A673 (cell line): Measurements from ENCODE around the gene YPEL2. TPM values are rescaled to one million over a fixed set of nuclear protein-coding genes. Genes with fewer than 3 reads are reported as not detected.

Source experiments
- BruUV-seq: library from RNA; stranded (reverse); fragments of 400-500 nt; replicated peaks from 2 replicates; lab custom pipeline; 2021; lab: Mats Ljungman, UMichigan
- CTCF ChIA-PET: fragments of 300-600 bp; sonication (Branson Sonifier 250); formaldehyde crosslinking; loops from one replicate; lab custom pipeline; 2022; ENCODE audit warnings: antibody characterized with exemption; lab: Charles Lee
- POLR2A ChIA-PET: fragments of 300-600 bp; sonication (Branson Sonifier 250); formaldehyde crosslinking; loops from one replicate; lab custom pipeline; 2022; ENCODE audit warnings: antibody characterized with exemption; ENCODE audit not compliant: low non-redundant PET; lab: Charles Lee
- DNase-seq: peaks from one replicate; pipeline ENCODE4 v3.0.0-alpha.2; 2015; ENCODE audit warnings: low spot score
- H3K27ac ChIP-seq: fragments of 200-600 bp; sonication (generic); 2 replicates; pipeline ENCODE4 v1.5.1; 2016; ENCODE audit warnings: mixed run types, low read depth, mild to moderate bottlenecking, mixed read lengths, antibody characterized with exemption, low read length; ENCODE audit not compliant: poor library complexity, severe bottlenecking
- H3K27me3 ChIP-seq: fragments of 200-600 bp; sonication (generic); replicated peaks from 2 replicates; pipeline ENCODE4 v1.6.1; 2017; ENCODE audit warnings: mixed run types, low read depth, mild to moderate bottlenecking, mixed read lengths, antibody characterized with exemption, low read length; ENCODE audit not compliant: insufficient read depth, poor library complexity
- H3K36me3 ChIP-seq: fragments of 200-600 bp; sonication (generic); 2 replicates; pipeline ENCODE4 v1.6.1; 2016; ENCODE audit warnings: mixed run types, mild to moderate bottlenecking, mixed read lengths, antibody characterized with exemption, low read length; ENCODE audit not compliant: insufficient read depth, poor library complexity, severe bottlenecking
- H3K4me1 ChIP-seq: fragments of 200-600 bp; sonication (generic); 2 replicates; pipeline ENCODE4 v1.6.1; 2017; ENCODE audit warnings: mixed run types, mild to moderate bottlenecking, mixed read lengths, antibody characterized with exemption, low read length; ENCODE audit not compliant: insufficient read depth, poor library complexity, severe bottlenecking
- H3K4me3 ChIP-seq: fragments of 200-600 bp; sonication (generic); 2 replicates; pipeline ENCODE4 v1.5.1; 2016; ENCODE audit warnings: low read depth, mixed run types, mild to moderate bottlenecking, mixed read lengths, low read length; ENCODE audit not compliant: poor library complexity, severe bottlenecking
- H3K9me3 ChIP-seq: fragments of 200-600 bp; sonication (generic); 2 replicates; pipeline ENCODE4 v1.6.1; 2016; ENCODE audit warnings: mixed run types, low read depth, mild to moderate bottlenecking, mixed read lengths, antibody characterized with exemption, low read length; ENCODE audit not compliant: poor library complexity, severe bottlenecking
- CTCF ChIP-seq: fragments of 300-800, 200-600 bp; sonication (generic); conservative IDR thresholded peaks from 2 replicates; pipeline ENCODE4 v1.5.1; 2017; ENCODE audit warnings: low read depth, mild to moderate bottlenecking, antibody characterized with exemption, low read length, moderate library complexity, mixed read lengths
- EZH2 ChIP-seq: fragments of 200-600 bp; sonication (generic); IDR thresholded peaks from 2 replicates; pipeline ENCODE4 v1.6.1; 2017; ENCODE audit warnings: borderline replicate concordance, low read depth, mild to moderate bottlenecking, mixed read lengths, antibody characterized with exemption, low read length; ENCODE audit not compliant: poor library complexity, severe bottlenecking
- intact Hi-C: fragments of 100-400 bp; cut with micrococcal nuclease; formaldehyde crosslinking; loops from one replicate; pipeline ENCODE4 v1.10.0; 2022; ENCODE audit not compliant: unreplicated experiment
- total RNA-seq: library from RNA; stranded (reverse); gene quantifications from 2 replicates; pipeline ENCODE4 v1.2.3, GENCODE V29; 2021

YPEL2 gene
- total RNA-seq, 1 experiment from 2014 or later: 0.60 TPM

GRCh38 chr17:59342681-59343131 is 11.3 kb downstream of the YPEL2 start:
- Histone ChIP-seq H3K27ac (no peak overlapping the region), H3K4me1 (no peaks in the 10 kb centered on the region), H3K9me3 (no peaks in the 10 kb centered on the region), H3K4me3 (no peak overlapping the region), H3K36me3 (no peaks in the 10 kb centered on the region), H3K27me3 (no peaks in the 10 kb centered on the region)
- CTCF ChIA-PET: no interaction called here
- TF ChIP-seq EZH2 (no peak), CTCF (no peak)
- DNase-seq: no peak
- POLR2A ChIA-PET: interaction anchor here (0.6 kb wide), 1 partner anchor 52 kb away, joined by 5 read pairs; no protein-coding TSS in a partner anchor
- no TSS peak for BruUV-seq
- intact Hi-C loops: no loop called here

GRCh38 chr17:59345476-59345875 is 14.0 kb downstream of the YPEL2 start:
- Histone ChIP-seq H3K36me3 (no peaks in the 10 kb centered on the region), H3K27ac (no peak overlapping the region), H3K27me3 (no peaks in the 10 kb centered on the region), H3K4me1 (no peaks in the 10 kb centered on the region), H3K9me3 (no peaks in the 10 kb centered on the region), H3K4me3 (no peak overlapping the region)
- CTCF ChIA-PET: no interaction called here
- intact Hi-C loops: no loop called here
- no peak for DNase-seq
- no peak for TF ChIP-seq EZH2
- TF ChIP-seq CTCF: no peak
- POLR2A ChIA-PET: no interaction called here
- BruUV-seq: no TSS peak

GRCh38 chr17:59346341-59346740 is 14.9 kb downstream of the YPEL2 start:
- CTCF ChIA-PET: no interaction called here

More at GRCh38 chr17:59346341-59346740, 14.9 kb downstream of the YPEL2 start:
- no TSS peak for BruUV-seq
- H3K27ac ChIP-seq: no peak overlapping the region
- no peaks in the 10 kb centered on the region for H3K27me3 ChIP-seq
- intact Hi-C loops: no loop called here
- no peaks in the 10 kb centered on the region for H3K36me3 ChIP-seq
- TF ChIP-seq EZH2 (no peak), CTCF (no peak)
- H3K4me3 ChIP-seq: no peak overlapping the region
- H3K4me1 ChIP-seq: no peaks in the 10 kb centered on the region
- no peak for DNase-seq
- H3K9me3 ChIP-seq: no peaks in the 10 kb centered on the region
- POLR2A ChIA-PET: no interaction called here
